OCI-LY1 (cell line): Measurements from ENCODE around the gene BLOC1S6.

Experiments used
- CTCF ChIP-seq: fragments of 200-600 bp; sonication (generic), shearing (Covaris generic); IDR thresholded peaks from 2 replicates; pipeline ENCODE4 v1.5.1; 2017; ENCODE audit warnings: mild to moderate bottlenecking, antibody characterized with exemption, low read length, moderate library complexity, mixed read lengths
- EZH2 ChIP-seq: fragments of 200-600 bp; sonication (generic), shearing (Covaris generic); IDR thresholded peaks from 2 replicates; pipeline ENCODE4 v1.8.0; 2017; ENCODE audit warnings: borderline replicate concordance, mixed run types, mild to moderate bottlenecking, antibody characterized with exemption, low read length, moderate library complexity, mixed read lengths

DNA sequence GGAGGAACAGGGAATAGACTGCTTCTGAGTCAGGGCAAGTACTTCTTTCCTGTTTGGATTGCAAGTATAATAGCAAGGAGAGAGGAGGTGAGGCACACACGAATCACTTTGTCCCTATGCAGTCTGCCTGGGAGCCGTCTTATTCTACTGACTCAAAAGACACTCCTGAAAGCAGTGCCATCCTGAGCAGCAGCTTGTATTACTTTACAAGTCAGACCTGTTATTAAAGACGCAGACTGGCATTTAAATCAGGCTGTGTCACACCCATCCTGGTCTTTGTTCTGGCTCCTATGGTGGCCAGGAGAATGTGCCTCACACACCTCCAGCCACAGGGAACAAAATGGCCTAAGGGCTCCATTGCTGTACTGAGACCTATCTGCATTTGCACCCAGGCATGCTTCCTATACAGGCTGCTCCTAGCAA is 29.7 kb downstream of the BLOC1S6 start:
- TF ChIP-seq CTCF (no peak), EZH2 (no peak)
